GM20431 (cell line): ENCODE results near the gene CAB39L.

Experiments
- in situ Hi-C: fragments of 300-500 bp; cut with MseI, MboI; formaldehyde crosslinking; loops from one replicate; pipeline ENCODE4 v1.15.0; 2020; ENCODE audit warnings: low sequenced_read_pairs; ENCODE audit not compliant: unreplicated experiment

The CAB39L gene

GRCh38 chr13:49444524-49445395 lies 896 bp upstream of the CAB39L start:
- in situ Hi-C loops, result no loop called here

- in situ Hi-C loops, result no loop called here
These were observed 534 bp downstream of the CAB39L start for GRCh38 chr13:49443357-49443703.

- in situ Hi-C loops, result no loop called here
These were observed 2.0 kb downstream of the CAB39L start for GRCh38 chr13:49441846-49442245.

GRCh38 chr13:49441312-49441711 lies 2.6 kb downstream of the CAB39L start:
- in situ Hi-C loops, result no loop called here

GRCh38 chr13:49439609-49440008 lies 4.3 kb downstream of the CAB39L start:
- in situ Hi-C loops, result no loop called here

- in situ Hi-C loops, result no loop called here
These were observed 6.2 kb downstream of the CAB39L start for GRCh38 chr13:49437705-49438104.

- in situ Hi-C loops, result no loop called here
These were observed 7.0 kb downstream of the CAB39L start for GRCh38 chr13:49436890-49437289.

- in situ Hi-C loops, result no loop called here
These were observed 7.9 kb downstream of the CAB39L start for GRCh38 chr13:49435992-49436391.

GRCh38 chr13:49429121-49429520 lies 14.7 kb downstream of the CAB39L start:
- in situ Hi-C loops, result no loop called here

- in situ Hi-C loops, result no loop called here
These were observed 15.7 kb downstream of the CAB39L start for GRCh38 chr13:49428041-49428763.

- in situ Hi-C loops, result loop anchor here (25.0 kb wide), 1 partner anchor 188 kb away; no protein-coding TSS in a partner anchor
These were observed 19.8 kb downstream of the CAB39L start for GRCh38 chr13:49424011-49424560.

GRCh38 chr13:49421391-49421790 lies 22.5 kb downstream of the CAB39L start:
- in situ Hi-C loops, result loop anchor here (25.0 kb wide), 1 partner anchor 191 kb away; no protein-coding TSS in a partner anchor

- in situ Hi-C loops, result loop anchor here (25.0 kb wide), 1 partner anchor 193 kb away; no protein-coding TSS in a partner anchor
These were observed 24.6 kb downstream of the CAB39L start for GRCh38 chr13:49419276-49419675.

- in situ Hi-C loops, result loop anchor here (25.0 kb wide), 1 partner anchor 194 kb away; no protein-coding TSS in a partner anchor
These were observed 25.7 kb downstream of the CAB39L start for GRCh38 chr13:49418206-49418605.

GRCh38 chr13:49417161-49417560 lies 26.7 kb downstream of the CAB39L start:
- in situ Hi-C loops, result loop anchor here (25.0 kb wide), 1 partner anchor 195 kb away; no protein-coding TSS in a partner anchor

- in situ Hi-C loops, result loop anchor here (25.0 kb wide), 1 partner anchor 200 kb away; no protein-coding TSS in a partner anchor
These were observed 31.1 kb downstream of the CAB39L start for GRCh38 chr13:49412749-49413148.

- in situ Hi-C loops, result loop anchor here (25.0 kb wide), 1 partner anchor 201 kb away; no protein-coding TSS in a partner anchor
These were observed 32.5 kb downstream of the CAB39L start for GRCh38 chr13:49411353-49411752.

GRCh38 chr13:49410477-49410876 lies 33.4 kb downstream of the CAB39L start:
- in situ Hi-C loops, result loop anchor here (25.0 kb wide), 1 partner anchor 202 kb away; no protein-coding TSS in a partner anchor

- in situ Hi-C loops, result loop anchor here (25.0 kb wide), 1 partner anchor 202 kb away; no protein-coding TSS in a partner anchor
These were observed 33.9 kb downstream of the CAB39L start for GRCh38 chr13:49410006-49410405.

- in situ Hi-C loops, result loop anchor here (25.0 kb wide), 1 partner anchor 203 kb away; no protein-coding TSS in a partner anchor
These were observed 34.9 kb downstream of the CAB39L start for GRCh38 chr13:49409008-49409407.
